T-cell (primary cell): Measurements from ENCODE around the gene TMEM201. TPM values are rescaled to one million over a fixed set of nuclear protein-coding genes. Genes with fewer than 3 reads are reported as not detected.

Source experiments
- ATAC-seq, 4 experiments: fragments of 200-7000 bp in 3 of 4; fragments of 150-1000 bp in 1 of 4; cut with Tn5 transposase; replicated peaks in 1 of 4; 1 replicate in 3 of 4; 2 replicates in 1 of 4; pipeline ENCODE4 v1.10.0; 2021; ENCODE audit warnings: moderate library complexity in 3 of 4, mild to moderate bottlenecking in 2 of 4, moderate number of reproducible peaks in 1 of 4
- CTCF ChIA-PET, 2 donors: fragments of 300-600 bp; sonication (Branson Sonifier 250); formaldehyde crosslinking; loops; one replicate each; lab custom pipeline; 2022; ENCODE audit warnings: antibody characterized with exemption in 2 of 2; lab: Charles Lee
- POLR2A ChIA-PET, 2 donors: fragments of 300-600 bp; sonication (Branson Sonifier 250); formaldehyde crosslinking; loops; one replicate each; lab custom pipeline; 2022; ENCODE audit warnings: antibody characterized with exemption in 2 of 2; lab: Charles Lee
- DNase-seq, 35 experiments: peaks; one replicate each; pipeline versions ENCODE4 v3.0.0 to v3.0.0-alpha.2; 2013 to 2023
- H3K27ac ChIP-seq: one replicate; pipeline ENCODE4 v1.5.1; 2013; ENCODE audit warnings: low read length
- H3K27me3 ChIP-seq, 2 experiments: replicated peaks in 1 of 2; 1 replicate in 1 of 2; 2 replicates in 1 of 2; pipeline versions ENCODE4 v1.6.1 to v1.7.0; 2013; ENCODE audit warnings: low read length in 1 of 2, mixed read lengths in 1 of 2; ENCODE audit not compliant: control insufficient read depth in 2 of 2, insufficient read depth in 2 of 2; ENCODE audit errors: extremely low read depth in 1 of 2
- H3K36me3 ChIP-seq, 2 donors: 1 replicate in 1 of 2; 2 replicates in 1 of 2; pipeline versions ENCODE4 v1.6.1 to v1.7.0; 2013; ENCODE audit warnings: low read length in 1 of 2; ENCODE audit not compliant: control insufficient read depth in 2 of 2, insufficient read depth in 1 of 2; ENCODE audit errors: extremely low read depth in 1 of 2
- H3K4me1 ChIP-seq, 2 experiments: 1 replicate in 1 of 2; 2 replicates in 1 of 2; pipeline versions ENCODE4 v1.6.1 to v1.7.0; 2013; ENCODE audit warnings: low read length in 2 of 2, mixed read lengths in 1 of 2; ENCODE audit not compliant: insufficient read depth in 2 of 2, control insufficient read depth in 1 of 2; ENCODE audit errors: extremely low read depth in 1 of 2
- H3K4me3 ChIP-seq, 2 donors: 1 replicate in 1 of 2; 2 replicates in 1 of 2; pipeline versions ENCODE4 v1.5.1 to v1.7.0; 2013; ENCODE audit warnings: mild to moderate bottlenecking in 2 of 2, low read length in 1 of 2, moderate library complexity in 1 of 2; ENCODE audit not compliant: control insufficient read depth in 1 of 2; ENCODE audit errors: extremely low read depth in 1 of 2
- H3K9me3 ChIP-seq: 2 replicates; pipeline ENCODE4 v1.7.0; 2013
- H3K27ac Mint-ChIP-seq, 2 donors: one replicate each; pipeline ENCODE4 v1.8.0; 2020 to 2021; ENCODE audit warnings: mild to moderate bottlenecking in 2 of 2, mixed read lengths in 2 of 2
- H3K27me3 Mint-ChIP-seq, 2 donors: one replicate each; pipeline ENCODE4 v1.8.0; 2021 to 2022; ENCODE audit warnings: mixed read lengths in 2 of 2
- H3K36me3 Mint-ChIP-seq: one replicate; pipeline ENCODE4 v1.8.0; 2021; ENCODE audit warnings: mixed read lengths
- H3K4me1 Mint-ChIP-seq, 3 donors: one replicate each; pipeline ENCODE4 v1.8.0; 2020 to 2022; ENCODE audit warnings: mixed read lengths in 3 of 3, mild to moderate bottlenecking in 1 of 3
- H3K4me3 Mint-ChIP-seq, 3 donors: one replicate each; pipeline ENCODE4 v1.8.0; 2020 to 2022; ENCODE audit warnings: mild to moderate bottlenecking in 3 of 3, mixed read lengths in 3 of 3, moderate library complexity in 3 of 3
- H3K9me3 Mint-ChIP-seq, 3 donors: one replicate each; pipeline ENCODE4 v1.8.0; 2020 to 2022; ENCODE audit warnings: mixed read lengths in 3 of 3
- WGBS: methylation state at CpG from one replicate; pipeline ENCODE4 v1.1.5; 2013; ENCODE audit warnings: missing lambda C conversion rate; ENCODE audit not compliant: insufficient coverage; 5-methylcytosine and 5-hydroxymethylcytosine counted together
- total RNA-seq, 35 experiments: library from RNA in 6 of 35; stranded (reverse) in 6 of 35; fragments of 120-200 nt in 1 of 35; gene quantifications; one replicate each; pipeline versions ENCODE4 v1.2.1 to v1.2.4 and lab custom pipeline; 2013 to 2026

The TMEM201 gene
- total RNA-seq, 5 donors from 2014 or later (not counting 1 experiment from before 2014, with no cell fraction given) = 11.4 to 14.6 (median 12.5) TPM

DNA sequence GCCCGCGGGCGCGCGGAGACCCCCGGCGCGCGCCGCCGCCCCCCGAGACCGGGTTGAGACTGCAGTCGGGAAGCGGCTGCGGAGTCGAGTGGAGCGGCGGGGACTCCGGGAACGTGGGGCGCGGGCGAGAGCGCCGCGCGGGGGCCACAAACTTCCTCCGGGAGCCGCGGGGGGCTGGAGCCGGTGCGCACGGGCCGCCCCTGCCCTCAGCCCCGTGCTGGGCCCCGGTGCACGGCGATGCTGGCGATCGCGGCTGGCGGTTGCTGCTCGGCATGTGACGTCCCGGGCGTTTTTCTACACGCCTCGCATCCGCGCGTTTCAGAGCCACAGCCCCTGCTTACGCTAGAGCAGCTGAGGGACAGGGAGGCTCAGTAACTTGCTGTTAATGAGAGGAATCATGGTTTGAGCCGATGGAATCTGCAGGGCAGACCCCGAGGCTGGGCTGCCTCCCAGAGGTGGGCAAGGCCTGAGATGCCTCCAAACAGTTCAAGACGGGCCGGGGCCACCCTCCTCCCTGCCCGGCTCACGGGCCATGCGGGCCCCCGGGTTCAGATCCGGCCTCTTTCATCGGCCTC, 520 bp downstream of the TMEM201 start:
- Mint-ChIP-seq H3K27ac (peak overlapping the region in 1 of 2 donors; percentile 72), H3K27me3 (no peaks in the 10 kb centered on the region), H3K4me3 (peak overlapping the region; percentile 75 to 85 (median 79)), H3K4me1 (peaks cover 25 to 44% (median 34%) of the 10 kb centered on the region in 3 donors), H3K36me3 (no peaks in the 10 kb centered on the region), H3K9me3 (no peaks in the 10 kb centered on the region)
- H3K4me1 ChIP-seq = peaks cover 12 to 40% of the 10 kb centered on the region in 2 experiments
- under 1% methylated on average over 63 of the region's 63 CpGs for WGBS
- DNase-seq (peak in 31 of 35 experiments; percentile 13 to 63 (median 34)), ATAC-seq (peak; percentile 18 to 42 (median 34))
- POLR2A ChIA-PET = no interaction called here
- H3K27ac ChIP-seq = peak overlapping the region; percentile 44
- H3K4me3 ChIP-seq = peak overlapping the region; percentile 56 to 61
- no peaks in the 10 kb centered on the region for H3K27me3 ChIP-seq
- CTCF ChIA-PET = interaction anchor here in 1 of 2 donors (0.5 kb wide), 1 partner anchor 351 kb away, joined by 3 read pairs; no protein-coding TSS in a partner anchor
- no peaks in the 10 kb centered on the region for H3K9me3 ChIP-seq
- no peaks in the 10 kb centered on the region for H3K36me3 ChIP-seq

DNA sequence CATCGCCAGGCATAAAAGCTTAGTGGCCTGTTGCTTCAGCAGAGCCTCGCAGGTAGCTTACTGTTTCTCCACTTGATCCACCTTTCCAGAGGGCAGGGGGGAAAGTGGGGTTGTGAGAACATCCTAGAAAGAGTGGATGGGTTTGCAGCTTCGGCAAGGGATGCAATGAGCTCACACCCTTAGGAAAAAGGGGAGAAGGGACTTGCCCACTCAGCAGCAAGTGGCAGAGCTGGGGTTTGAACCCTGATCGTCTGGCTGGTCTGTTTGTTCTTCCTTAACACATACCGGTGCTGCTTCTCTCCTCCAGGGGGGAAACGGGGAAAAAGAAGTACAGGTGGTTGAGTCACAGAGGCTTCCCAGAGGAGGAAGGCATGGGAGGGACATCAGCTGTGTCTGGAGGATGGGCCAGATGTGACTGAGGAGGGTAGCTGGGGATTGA, 1.0 kb downstream of the TMEM201 start:
- WGBS = 7% methylated on average over 3 of the region's 6 CpGs
- Histone ChIP-seq H3K4me3 (peak overlapping the region; percentile 56 to 61), H3K4me1 (peaks cover 12 to 40% of the 10 kb centered on the region in 2 experiments), H3K27ac (peak overlapping the region; percentile 44), H3K27me3 (no peaks in the 10 kb centered on the region), H3K9me3 (no peaks in the 10 kb centered on the region), H3K36me3 (no peaks in the 10 kb centered on the region)
- Mint-ChIP-seq H3K4me1 (peaks cover 25 to 44% (median 34%) of the 10 kb centered on the region in 3 donors), H3K27ac (peak overlapping the region; percentile 36 to 72), H3K27me3 (no peaks in the 10 kb centered on the region), H3K4me3 (peak overlapping the region; percentile 75 to 85 (median 79)), H3K9me3 (no peaks in the 10 kb centered on the region), H3K36me3 (no peaks in the 10 kb centered on the region)
- ATAC-seq (no peak), DNase-seq (no peak)
- POLR2A ChIA-PET = no interaction called here
- CTCF ChIA-PET = interaction anchor here in 1 of 2 donors (0.5 kb wide), 2 partner anchors 324 to 351 kb away, joined by 3 read pairs; no protein-coding TSS in a partner anchor

DNA sequence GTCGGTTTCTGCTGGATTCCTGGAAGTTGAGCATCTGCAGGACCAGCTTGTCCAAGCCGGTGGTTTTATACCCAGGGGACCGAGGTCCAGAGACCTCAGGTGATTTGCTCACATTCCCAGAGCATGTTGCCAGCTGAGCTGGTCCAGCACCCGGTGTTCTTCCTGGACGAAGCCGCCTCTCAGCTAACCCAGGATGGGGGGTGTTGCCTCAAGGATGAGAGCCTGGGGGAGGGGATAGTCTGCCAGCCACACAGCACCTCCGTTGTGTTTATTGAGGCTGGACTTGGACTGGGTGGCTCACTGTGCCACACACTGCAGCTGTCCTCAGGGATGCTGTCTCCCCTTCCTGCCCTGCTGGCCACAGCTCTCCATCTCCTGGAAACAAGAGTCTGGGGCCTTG, 1.5 kb downstream of the TMEM201 start:
- no peak overlapping the region for H3K27ac Mint-ChIP-seq
- DNase-seq (no peak), ATAC-seq (no peak)
- no peaks in the 10 kb centered on the region for H3K36me3 Mint-ChIP-seq
- H3K27me3 Mint-ChIP-seq = no peaks in the 10 kb centered on the region
- Histone ChIP-seq H3K36me3 (no peaks in the 10 kb centered on the region), H3K4me1 (peaks cover 12 to 40% of the 10 kb centered on the region in 2 experiments), H3K9me3 (no peaks in the 10 kb centered on the region), H3K27ac (no peak overlapping the region), H3K4me3 (no peak overlapping the region), H3K27me3 (no peaks in the 10 kb centered on the region)
- peak overlapping the region; percentile 75 to 85 (median 79) for H3K4me3 Mint-ChIP-seq
- ChIA-PET POLR2A (no interaction called here), CTCF (interaction anchor here in 1 of 2 donors (0.5 kb wide), 2 partner anchors 324 to 350 kb away, joined by 3 read pairs; no protein-coding TSS in a partner anchor)
- no peaks in the 10 kb centered on the region for H3K9me3 Mint-ChIP-seq
- WGBS = 85% methylated on average over 6 of the region's 7 CpGs
- H3K4me1 Mint-ChIP-seq = peaks cover 25 to 44% (median 34%) of the 10 kb centered on the region in 3 donors

DNA sequence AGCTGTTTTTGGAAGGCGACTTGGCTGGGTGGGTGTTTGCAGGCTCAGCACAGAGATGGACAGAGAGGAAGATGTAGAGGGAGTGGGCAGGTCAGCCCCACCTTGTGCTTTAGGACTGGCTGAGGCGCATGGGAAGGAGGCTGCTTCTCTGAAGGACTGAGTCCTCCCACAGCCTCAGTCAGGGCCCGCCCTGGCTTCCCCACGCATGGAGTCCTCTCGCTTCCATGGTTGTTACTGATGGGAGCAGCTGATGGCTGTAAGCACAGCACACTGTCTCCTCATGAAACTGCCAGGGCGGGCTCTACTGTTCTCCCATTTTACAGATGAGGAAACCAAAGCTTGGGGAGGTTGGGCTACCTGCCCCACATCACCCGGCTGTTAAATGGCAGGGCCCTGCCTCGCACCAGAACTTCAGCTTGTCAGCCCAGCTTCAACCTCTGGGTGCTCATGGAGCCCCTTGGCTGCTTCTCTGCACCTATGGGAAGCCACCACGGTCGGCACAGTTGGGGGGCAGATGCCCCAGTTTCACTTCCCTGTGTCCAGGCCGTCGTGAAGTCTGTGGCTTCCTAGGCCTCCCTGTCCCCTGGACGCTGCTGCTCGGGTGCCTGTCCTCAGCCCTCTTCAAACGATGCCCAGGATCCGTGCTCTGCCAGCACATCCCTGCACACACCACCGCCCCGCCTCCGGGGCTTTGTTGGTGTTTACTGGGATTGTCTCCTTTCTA, 2.4 kb downstream of the TMEM201 start:
- no peak for DNase-seq
- Mint-ChIP-seq H3K36me3 (no peaks in the 10 kb centered on the region), H3K9me3 (no peaks in the 10 kb centered on the region), H3K27ac (peak overlapping the region; percentile 26 to 50), H3K4me3 (peak overlapping the region in 2 of 3 donors; percentile 21 to 79), H3K4me1 (peaks cover 25 to 44% (median 34%) of the 10 kb centered on the region in 3 donors), H3K27me3 (no peaks in the 10 kb centered on the region)
- Histone ChIP-seq H3K27me3 (no peaks in the 10 kb centered on the region), H3K4me1 (peaks cover 12 to 40% of the 10 kb centered on the region in 2 experiments), H3K9me3 (no peaks in the 10 kb centered on the region), H3K27ac (no peak overlapping the region), H3K4me3 (no peak overlapping the region), H3K36me3 (no peaks in the 10 kb centered on the region)
- no peak for ATAC-seq
- 86% methylated on average over 9 of the region's 19 CpGs for WGBS
- CTCF ChIA-PET = no interaction called here
- POLR2A ChIA-PET = no interaction called here

DNA sequence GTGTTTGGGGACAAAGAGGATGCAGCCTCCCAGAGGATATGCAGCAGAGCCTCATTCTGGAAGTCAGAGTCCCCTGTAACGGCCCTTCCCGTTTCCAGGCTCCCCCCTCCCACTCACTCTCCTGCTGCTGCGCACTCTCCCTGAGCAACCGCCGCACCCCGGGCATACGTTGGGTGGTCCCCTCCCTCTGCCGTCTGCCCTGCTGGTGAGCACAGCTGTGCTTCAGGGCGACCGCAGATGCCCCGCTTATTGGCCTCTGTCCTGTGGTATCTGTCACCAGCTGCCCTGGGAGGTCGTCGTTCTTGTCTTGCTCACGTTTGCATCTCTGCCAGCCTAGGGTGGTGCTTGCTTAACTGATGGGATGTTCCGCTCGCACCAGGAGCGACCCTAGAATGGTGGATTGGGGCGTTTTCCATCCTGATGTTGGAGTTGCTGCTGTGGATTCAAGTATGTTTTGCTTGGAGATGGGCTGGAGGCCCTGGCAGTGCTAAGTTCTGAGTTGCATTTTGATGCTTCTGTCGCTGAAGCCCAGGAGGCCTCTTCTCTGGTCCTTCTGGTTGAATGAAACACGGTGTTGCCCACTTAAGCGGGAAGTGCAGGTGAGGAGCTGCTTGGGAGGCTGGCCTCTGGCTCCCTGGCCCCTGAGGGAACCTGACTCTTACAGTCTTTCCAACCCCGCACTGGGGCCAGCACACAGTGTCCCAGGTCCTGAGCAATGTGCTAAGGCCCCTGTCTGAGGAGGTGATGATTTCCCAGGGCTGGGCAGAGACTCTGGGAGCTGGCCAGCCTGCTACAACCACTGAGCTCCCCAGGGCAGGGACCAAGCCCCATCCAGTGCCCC, 3.2 kb downstream of the TMEM201 start:
- peaks cover 0 to 2% of the 10 kb centered on the region in 2 donors for H3K36me3 ChIP-seq
- Mint-ChIP-seq H3K36me3 (no peaks in the 10 kb centered on the region), H3K27me3 (no peaks in the 10 kb centered on the region), H3K9me3 (no peaks in the 10 kb centered on the region), H3K4me3 (peak overlapping the region in 1 of 3 donors; percentile 10), H3K4me1 (peaks cover 25 to 44% (median 34%) of the 10 kb centered on the region in 3 donors), H3K27ac (peak overlapping the region in 1 of 2 donors; percentile 71)
- H3K4me3 ChIP-seq = no peak overlapping the region
- H3K27ac ChIP-seq = no peak overlapping the region
- ATAC-seq = no peak
- CTCF ChIA-PET = interaction anchor here (0.6 to 0.7 kb wide), 2 partner anchors 626 to 829 kb away, joined by 4 to 6 read pairs; no protein-coding TSS in a partner anchor
- H3K4me1 ChIP-seq = peaks cover 12 to 40% of the 10 kb centered on the region in 2 experiments
- WGBS = 86% methylated on average over 19 of the region's 22 CpGs
- POLR2A ChIA-PET = no interaction called here
- DNase-seq = no peak
- H3K9me3 ChIP-seq = no peaks in the 10 kb centered on the region
- H3K27me3 ChIP-seq = no peaks in the 10 kb centered on the region
